GM10266 (cell line): ENCODE results near the gene CDC42EP4.

Experiments
- DNase-seq: peaks from one replicate; pipeline ENCODE4 v3.0.0; 2012; ENCODE audit errors: extremely low spot score
- CTCF ChIP-seq: IDR thresholded peaks from 2 replicates; pipeline ENCODE4 v1.5.1; 2012; ENCODE audit warnings: mild to moderate bottlenecking, low read depth; ENCODE audit not compliant: control insufficient read depth, insufficient read depth; ENCODE audit errors: missing control alignments

Gene CDC42EP4

DNA sequence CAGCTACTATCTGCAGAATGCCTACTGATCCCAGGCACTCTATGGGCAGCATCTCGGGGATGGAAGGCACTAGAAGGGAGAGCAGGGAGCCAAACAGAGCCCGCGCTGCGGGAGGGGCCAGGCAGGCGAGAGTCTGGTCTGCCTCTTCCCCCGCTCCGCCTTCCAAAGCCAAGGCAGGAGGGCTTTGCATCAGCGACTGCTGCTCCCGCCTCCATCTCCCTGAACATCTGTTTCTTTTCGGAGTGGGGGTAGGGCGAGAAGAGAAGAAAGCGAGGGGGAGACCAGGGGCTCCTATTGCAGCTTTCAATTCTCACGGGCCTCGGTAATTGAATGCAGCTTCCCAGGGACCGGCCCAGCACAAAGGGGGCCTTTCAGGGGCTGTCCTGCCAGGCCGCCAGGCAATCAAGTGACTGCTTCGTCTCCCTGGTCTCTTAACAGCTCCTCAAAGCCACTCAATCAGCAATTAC is 31.4 kb upstream of the CDC42EP4 start:
- no peak for DNase-seq
- no peak for TF ChIP-seq CTCF

DNA sequence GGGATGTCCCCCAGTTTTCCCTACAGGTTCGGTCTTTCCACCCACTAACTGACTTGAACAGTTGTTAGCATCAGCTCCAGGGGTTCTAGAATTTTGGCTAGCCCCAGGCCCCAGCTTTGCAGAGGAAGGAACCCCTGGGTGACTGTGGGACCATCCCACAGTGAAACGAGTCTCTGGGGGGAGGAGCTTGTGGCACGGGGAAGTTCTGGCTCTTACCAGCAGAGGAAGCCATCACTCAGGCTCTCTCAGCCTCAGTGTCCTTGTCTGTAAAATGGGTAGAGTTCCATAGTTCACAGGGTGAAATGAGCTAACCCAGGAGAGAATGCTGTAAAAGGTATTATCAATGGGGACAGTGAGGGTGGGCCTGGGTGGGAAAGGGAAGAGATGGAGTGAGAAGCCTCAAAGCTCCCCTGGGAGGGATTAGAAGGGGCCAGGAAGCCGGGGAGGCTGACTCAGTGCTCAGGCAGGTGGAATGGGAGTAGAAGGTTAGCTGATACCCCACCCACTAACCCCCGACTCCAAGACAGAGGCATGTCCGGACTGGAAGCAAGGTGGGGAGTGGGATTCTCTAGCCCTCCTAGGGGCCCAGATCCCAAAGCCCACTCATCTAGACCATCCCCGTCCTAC is 30.9 kb upstream of the CDC42EP4 start:
- TF ChIP-seq CTCF: no peak
- no peak for DNase-seq

DNA sequence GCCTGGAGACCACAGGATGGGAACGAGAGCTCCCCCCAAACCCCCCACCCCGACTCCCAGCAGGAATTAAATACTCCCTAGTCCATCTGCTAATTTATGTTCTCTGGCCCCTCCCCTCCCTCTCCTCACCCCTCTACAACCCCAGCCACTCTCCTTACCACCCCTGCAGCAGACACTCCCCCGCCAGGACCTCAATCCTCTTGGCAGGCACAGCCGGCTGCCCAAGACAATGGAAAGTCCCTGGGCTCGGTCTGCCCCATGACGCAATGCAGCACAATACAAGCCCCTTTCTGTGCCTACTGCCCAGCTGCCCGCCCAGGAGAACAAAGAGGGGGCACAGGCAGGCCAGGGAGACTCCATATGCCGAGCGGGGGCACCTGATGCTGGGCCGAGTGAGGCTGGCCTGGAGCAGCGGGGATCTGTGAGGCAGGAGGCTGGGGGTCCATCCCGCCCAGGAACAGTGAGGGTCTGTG is 30.3 kb upstream of the CDC42EP4 start:
- no peak for DNase-seq
- TF ChIP-seq CTCF: no peak

GRCh38 chr17:73341350-73342049 is 29.7 kb upstream of the CDC42EP4 start:
- no peak for DNase-seq

GRCh38 chr17:73340093-73340596 is 28.3 kb upstream of the CDC42EP4 start:
- DNase-seq: no peak
- no peak for TF ChIP-seq CTCF

More at GRCh38 chr17:73341350-73342049, 29.7 kb upstream of the CDC42EP4 start:
- TF ChIP-seq CTCF: no peak

DNA sequence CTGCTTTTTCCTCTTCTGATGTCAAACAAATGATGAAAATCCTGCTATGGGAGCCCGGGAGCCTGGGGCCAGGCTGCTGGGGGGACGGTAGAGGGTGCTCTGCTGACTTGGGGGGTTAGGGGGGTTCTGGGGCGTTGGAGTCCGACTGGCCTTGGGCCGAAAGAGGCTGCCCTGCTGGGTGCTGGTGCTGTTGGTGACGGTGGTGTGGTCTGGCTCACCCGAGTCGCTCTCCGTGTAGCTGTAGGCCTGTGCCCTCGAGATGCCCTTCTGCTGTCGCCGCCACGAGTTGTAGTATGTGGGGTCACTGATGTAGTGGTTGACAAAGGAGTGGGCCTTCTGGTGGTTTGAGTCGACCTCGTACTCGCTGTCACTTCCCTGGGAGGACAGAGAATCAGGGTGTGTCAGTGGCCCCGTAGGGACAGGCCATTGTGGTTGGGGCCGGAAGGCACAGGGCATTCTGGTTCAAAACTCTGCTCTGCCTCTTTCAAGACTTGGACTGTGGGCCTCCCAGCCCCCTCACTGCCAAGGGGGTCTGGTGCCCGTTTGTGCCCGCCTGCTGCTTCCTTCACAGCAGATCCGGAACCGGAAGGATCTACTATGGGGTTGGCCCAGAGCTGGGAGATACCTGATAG is 26.9 kb upstream of the CDC42EP4 start:
- DNase-seq: no peak
- no peak for TF ChIP-seq CTCF

DNA sequence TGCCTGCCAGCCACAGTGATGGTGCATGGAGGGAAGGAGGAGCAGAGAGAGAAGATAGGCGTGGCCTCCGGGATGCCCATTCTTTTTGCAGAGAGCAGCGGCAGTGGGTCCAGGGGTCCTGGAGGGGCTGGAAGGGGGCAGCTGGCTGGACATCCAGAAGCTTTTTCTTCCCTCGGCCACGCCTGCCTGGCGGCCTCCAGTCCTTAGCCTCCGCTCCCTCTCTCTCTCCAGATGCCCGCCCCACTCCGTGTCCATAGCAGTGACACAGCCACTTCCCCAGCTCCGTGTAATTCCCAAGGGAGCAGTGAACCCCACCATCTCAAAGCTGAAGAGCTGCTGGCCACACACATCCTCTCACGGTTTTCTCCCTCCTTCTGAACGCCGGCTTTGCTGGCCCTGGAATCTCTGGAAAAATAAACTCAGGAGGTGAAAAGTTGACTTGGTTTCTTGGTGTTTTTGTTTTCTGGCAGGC is 26.3 kb upstream of the CDC42EP4 start:
- no peak for TF ChIP-seq CTCF
- DNase-seq: no peak
